Ishikawa (cell line): ENCODE data around the gene CLEC4A.

ENCODE experiments used
- CEBPB ChIP-seq: IDR thresholded peaks from 2 replicates; pipeline ENCODE4 v1.6.1; 2012
- CREB1 ChIP-seq: IDR thresholded peaks from 2 replicates; pipeline ENCODE4 v1.6.1; 2012; ENCODE audit warnings: low read depth
- EGR1 ChIP-seq: IDR thresholded peaks from 2 replicates; pipeline ENCODE4 v1.6.1; 2012
- EP300 ChIP-seq: IDR thresholded peaks from 2 replicates; pipeline ENCODE4 v1.6.1; 2012; ENCODE audit warnings: borderline replicate concordance
- FOXM1 ChIP-seq: IDR thresholded peaks from 2 replicates; pipeline ENCODE4 v1.6.1; 2012; ENCODE audit warnings: low read depth, borderline replicate concordance
- MAX ChIP-seq: IDR thresholded peaks from 2 replicates; pipeline ENCODE4 v1.6.1; 2012
- NFIC ChIP-seq: IDR thresholded peaks from 2 replicates; pipeline ENCODE4 v1.6.1; 2012
- RAD21 ChIP-seq: IDR thresholded peaks from 2 replicates; pipeline ENCODE4 v1.6.1; 2012; ENCODE audit warnings: low read depth
- TAF1 ChIP-seq: IDR thresholded peaks from 2 replicates; pipeline ENCODE4 v1.6.1; 2012; ENCODE audit warnings: low read depth, mild to moderate bottlenecking
- TCF12 ChIP-seq: IDR thresholded peaks from 2 replicates; pipeline ENCODE4 v1.6.1; 2012; ENCODE audit warnings: low read depth
- TEAD4 ChIP-seq: IDR thresholded peaks from 2 replicates; pipeline ENCODE4 v1.6.1; 2012
- YY1 ChIP-seq: IDR thresholded peaks from 2 replicates; pipeline ENCODE4 v1.6.1; 2012; ENCODE audit warnings: low read depth
- ZBTB7A ChIP-seq: IDR thresholded peaks from 2 replicates; pipeline ENCODE4 v1.6.1; 2012; ENCODE audit warnings: low read depth
- TF ChIP-seq, protein P1 (sequence below): IDR thresholded peaks from 2 replicates; pipeline ENCODE4 v1.6.1; 2012
- TF ChIP-seq, protein P2 (sequence below): IDR thresholded peaks from 2 replicates; pipeline ENCODE4 v1.6.1; 2012; ENCODE audit warnings: low read depth, mild to moderate bottlenecking

The CLEC4A gene

DNA sequence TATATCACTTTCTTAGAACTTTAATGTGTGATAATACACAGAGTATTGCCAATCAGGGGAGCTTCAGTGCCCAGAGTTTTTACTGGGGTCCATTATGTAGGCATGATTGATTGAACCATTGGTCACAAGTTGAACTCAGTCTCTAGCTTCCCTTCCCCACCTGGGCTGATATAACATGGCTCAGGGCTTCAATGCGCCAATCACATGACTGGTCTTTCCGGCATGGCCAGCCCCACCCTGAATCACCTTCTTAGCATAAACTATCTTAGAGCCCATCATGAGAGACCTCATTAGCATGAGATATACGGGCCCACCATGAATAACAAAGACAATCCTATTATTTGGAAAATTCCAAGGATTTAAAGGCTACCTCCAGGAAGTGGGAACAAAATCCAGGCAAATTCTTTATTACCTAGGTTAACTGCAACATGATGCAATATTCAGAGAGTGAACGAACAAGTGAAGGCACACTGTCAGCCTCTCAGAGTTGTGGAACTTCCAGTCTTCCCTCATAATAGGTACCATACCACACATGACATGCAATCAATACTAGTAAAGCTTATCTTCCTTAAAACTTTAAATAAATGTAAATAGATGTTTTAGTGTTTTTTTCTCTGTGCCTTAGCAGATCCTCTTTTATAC lies 3.2 kb upstream of the CLEC4A start:
- TF ChIP-seq TEAD4, result no peak

- TF ChIP-seq EP300, result no peak
- TF ChIP-seq CEBPB, result no peak
- TF ChIP-seq, protein P1, sequence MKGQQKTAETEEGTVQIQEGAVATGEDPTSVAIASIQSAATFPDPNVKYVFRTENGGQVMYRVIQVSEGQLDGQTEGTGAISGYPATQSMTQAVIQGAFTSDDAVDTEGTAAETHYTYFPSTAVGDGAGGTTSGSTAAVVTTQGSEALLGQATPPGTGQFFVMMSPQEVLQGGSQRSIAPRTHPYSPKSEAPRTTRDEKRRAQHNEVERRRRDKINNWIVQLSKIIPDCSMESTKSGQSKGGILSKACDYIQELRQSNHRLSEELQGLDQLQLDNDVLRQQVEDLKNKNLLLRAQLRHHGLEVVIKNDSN, result no peak
- TF ChIP-seq, protein P2, sequence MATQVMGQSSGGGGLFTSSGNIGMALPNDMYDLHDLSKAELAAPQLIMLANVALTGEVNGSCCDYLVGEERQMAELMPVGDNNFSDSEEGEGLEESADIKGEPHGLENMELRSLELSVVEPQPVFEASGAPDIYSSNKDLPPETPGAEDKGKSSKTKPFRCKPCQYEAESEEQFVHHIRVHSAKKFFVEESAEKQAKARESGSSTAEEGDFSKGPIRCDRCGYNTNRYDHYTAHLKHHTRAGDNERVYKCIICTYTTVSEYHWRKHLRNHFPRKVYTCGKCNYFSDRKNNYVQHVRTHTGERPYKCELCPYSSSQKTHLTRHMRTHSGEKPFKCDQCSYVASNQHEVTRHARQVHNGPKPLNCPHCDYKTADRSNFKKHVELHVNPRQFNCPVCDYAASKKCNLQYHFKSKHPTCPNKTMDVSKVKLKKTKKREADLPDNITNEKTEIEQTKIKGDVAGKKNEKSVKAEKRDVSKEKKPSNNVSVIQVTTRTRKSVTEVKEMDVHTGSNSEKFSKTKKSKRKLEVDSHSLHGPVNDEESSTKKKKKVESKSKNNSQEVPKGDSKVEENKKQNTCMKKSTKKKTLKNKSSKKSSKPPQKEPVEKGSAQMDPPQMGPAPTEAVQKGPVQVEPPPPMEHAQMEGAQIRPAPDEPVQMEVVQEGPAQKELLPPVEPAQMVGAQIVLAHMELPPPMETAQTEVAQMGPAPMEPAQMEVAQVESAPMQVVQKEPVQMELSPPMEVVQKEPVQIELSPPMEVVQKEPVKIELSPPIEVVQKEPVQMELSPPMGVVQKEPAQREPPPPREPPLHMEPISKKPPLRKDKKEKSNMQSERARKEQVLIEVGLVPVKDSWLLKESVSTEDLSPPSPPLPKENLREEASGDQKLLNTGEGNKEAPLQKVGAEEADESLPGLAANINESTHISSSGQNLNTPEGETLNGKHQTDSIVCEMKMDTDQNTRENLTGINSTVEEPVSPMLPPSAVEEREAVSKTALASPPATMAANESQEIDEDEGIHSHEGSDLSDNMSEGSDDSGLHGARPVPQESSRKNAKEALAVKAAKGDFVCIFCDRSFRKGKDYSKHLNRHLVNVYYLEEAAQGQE, result no peak
- TF ChIP-seq CREB1, result no peak
- no peak for TF ChIP-seq FOXM1
- TF ChIP-seq EGR1, result no peak
- TF ChIP-seq TCF12, result no peak
- no peak for TF ChIP-seq MAX
- no peak for TF ChIP-seq ZBTB7A
- no peak for TF ChIP-seq TAF1
- no peak for TF ChIP-seq YY1
- TF ChIP-seq TEAD4, result no peak
- no peak for TF ChIP-seq NFIC
- no peak for TF ChIP-seq RAD21
Observed at GRCh38 chr12:8127138-8127537, 3.7 kb downstream of the CLEC4A start.

GRCh38 chr12:8143261-8143660 lies 19.8 kb downstream of the CLEC4A start:
- TF ChIP-seq YY1, result no peak
- no peak for TF ChIP-seq TCF12

GRCh38 chr12:8145754-8146441 lies 22.5 kb downstream of the CLEC4A start:
- TF ChIP-seq MAX (no peak), EP300 (no peak), EGR1 (no peak), CEBPB (no peak), ZBTB7A (no peak), CREB1 (no peak), TEAD4 (no peak)

DNA sequence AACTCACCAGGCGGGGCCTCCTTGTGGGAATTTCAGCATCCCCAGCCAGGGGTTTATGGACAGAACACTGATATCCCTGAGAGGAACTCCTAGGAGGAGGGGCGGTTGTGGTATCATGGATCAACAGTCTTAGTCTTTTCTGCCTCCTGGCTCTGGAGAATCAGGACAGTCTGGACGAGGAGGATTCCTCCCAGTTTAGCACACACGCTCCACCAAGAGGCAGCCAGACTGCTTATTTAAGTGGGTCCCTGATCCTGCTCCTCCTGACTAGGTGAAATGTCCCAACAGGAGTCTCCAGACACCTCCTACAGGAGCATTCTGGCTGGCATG lies 23.0 kb downstream of the CLEC4A start:
- no peak for TF ChIP-seq FOXM1

DNA sequence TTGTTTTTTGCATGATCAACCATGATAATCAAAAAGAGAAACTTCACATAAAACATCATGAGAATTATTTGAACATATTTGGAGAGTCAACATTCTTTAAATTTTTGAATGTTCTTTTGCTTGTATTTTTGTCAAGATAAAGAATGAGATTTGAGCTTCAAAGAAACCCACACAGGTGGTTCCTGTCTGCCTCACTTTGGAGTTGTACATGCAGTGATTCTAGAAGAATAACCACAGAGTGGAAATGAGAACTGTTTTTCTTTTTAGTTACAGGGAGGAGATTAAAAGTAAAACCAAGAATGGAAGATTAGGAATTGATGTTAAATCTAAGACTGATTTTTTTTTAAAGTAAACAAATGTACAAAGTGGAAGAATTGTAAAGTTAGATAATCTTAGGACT lies 31.1 kb downstream of the CLEC4A start:
- TF ChIP-seq EP300 (no peak), ZBTB7A (no peak), RAD21 (no peak), TEAD4 (no peak), MAX (no peak)
- TF ChIP-seq, protein P1, result no peak

DNA sequence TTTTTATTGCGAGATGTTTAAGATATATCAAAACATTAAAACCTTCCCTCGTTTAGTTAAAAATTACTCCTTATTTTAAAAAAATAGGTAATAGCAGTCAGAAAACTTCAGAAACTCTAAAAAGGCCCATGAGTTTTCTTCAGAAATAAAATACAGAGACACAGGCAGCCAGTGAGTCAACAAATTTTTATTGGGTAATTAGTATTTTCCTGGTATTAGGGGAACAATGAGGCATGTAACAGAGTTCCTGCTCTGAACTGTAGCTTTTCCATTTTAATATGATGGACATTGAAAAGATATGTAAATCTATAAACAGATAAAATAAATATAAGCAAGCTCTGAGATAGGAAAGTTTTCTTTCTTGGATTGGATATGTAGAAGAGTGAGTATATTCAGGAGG lies 33.0 kb downstream of the CLEC4A start:
- TF ChIP-seq ZBTB7A, result no peak
- TF ChIP-seq CEBPB, result no peak
- TF ChIP-seq TAF1, result no peak
- no peak for TF ChIP-seq TCF12
- TF ChIP-seq, protein P2, result no peak
- no peak for TF ChIP-seq RAD21
